SU-DHL-6 (cell line): ENCODE measurements around the gene NKPD1.

ENCODE experiments used
- EZH2phosphoT487 ChIP-seq: fragments of 200-600 bp; sonication (generic), shearing (Covaris generic); conservative IDR thresholded peaks from 2 replicates; pipeline ENCODE4 v1.6.1; 2018; ENCODE audit warnings: mild to moderate bottlenecking, antibody characterized with exemption, low read length, moderate library complexity, mixed read lengths
- TF ChIP-seq, protein P1 (sequence below): fragments of 200-600 bp; sonication (generic); IDR thresholded peaks from one replicate; pipeline ENCODE4 v1.5.1; 2017; ENCODE audit warnings: antibody characterized with exemption, mild to moderate bottlenecking, low read length, moderate library complexity; ENCODE audit not compliant: insufficient read depth, poor library complexity, severe bottlenecking

DNA sequence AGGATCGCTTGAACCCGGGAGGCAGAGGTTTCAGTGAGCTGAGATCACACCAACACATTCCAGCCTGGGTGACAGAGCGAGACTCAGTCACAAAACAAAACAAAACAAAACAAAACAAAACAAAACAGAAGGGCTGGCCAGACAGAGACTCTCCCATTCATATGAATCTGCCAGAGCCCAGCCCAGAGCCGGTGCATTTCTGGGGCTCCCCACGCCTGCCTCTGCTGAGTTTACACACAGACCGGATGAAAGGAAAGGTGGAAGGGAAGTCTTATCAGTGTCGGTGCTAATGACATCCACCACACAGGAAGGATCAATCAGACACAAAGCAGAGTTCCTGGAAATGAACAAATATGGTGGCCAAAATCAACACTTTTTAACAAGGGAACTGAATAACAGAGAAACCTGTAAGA lies 10.4 kb upstream of the NKPD1 start:
- TF ChIP-seq, protein P1, sequence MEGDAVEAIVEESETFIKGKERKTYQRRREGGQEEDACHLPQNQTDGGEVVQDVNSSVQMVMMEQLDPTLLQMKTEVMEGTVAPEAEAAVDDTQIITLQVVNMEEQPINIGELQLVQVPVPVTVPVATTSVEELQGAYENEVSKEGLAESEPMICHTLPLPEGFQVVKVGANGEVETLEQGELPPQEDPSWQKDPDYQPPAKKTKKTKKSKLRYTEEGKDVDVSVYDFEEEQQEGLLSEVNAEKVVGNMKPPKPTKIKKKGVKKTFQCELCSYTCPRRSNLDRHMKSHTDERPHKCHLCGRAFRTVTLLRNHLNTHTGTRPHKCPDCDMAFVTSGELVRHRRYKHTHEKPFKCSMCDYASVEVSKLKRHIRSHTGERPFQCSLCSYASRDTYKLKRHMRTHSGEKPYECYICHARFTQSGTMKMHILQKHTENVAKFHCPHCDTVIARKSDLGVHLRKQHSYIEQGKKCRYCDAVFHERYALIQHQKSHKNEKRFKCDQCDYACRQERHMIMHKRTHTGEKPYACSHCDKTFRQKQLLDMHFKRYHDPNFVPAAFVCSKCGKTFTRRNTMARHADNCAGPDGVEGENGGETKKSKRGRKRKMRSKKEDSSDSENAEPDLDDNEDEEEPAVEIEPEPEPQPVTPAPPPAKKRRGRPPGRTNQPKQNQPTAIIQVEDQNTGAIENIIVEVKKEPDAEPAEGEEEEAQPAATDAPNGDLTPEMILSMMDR, result no peak
- TF ChIP-seq EZH2phosphoT487, result no peak
